Adipocyte (in vitro differentiated cells): ENCODE measurements around the gene KRT25.

Experiments
- DNase-seq: peaks from one replicate; pipeline ENCODE4 v3.0.0-alpha.2; 2015; ENCODE audit warnings: low read depth
- H3K27me3 ChIP-seq: replicated peaks from 2 replicates; pipeline ENCODE4 v1.7.0; 2013; ENCODE audit warnings: mild to moderate bottlenecking, low read length, moderate library complexity; ENCODE audit not compliant: control insufficient read depth, insufficient read depth
- H3K36me3 ChIP-seq: 2 replicates; pipeline ENCODE4 v1.7.0; 2013; ENCODE audit warnings: low read length, mild to moderate bottlenecking, moderate library complexity; ENCODE audit not compliant: control insufficient read depth, insufficient read depth, severe bottlenecking
- H3K4me1 ChIP-seq: 2 replicates; pipeline ENCODE4 v1.7.0; 2013; ENCODE audit warnings: mild to moderate bottlenecking, low read length, moderate library complexity; ENCODE audit not compliant: control insufficient read depth, insufficient read depth
- H3K4me3 ChIP-seq: 2 replicates; pipeline ENCODE4 v1.7.0; 2013; ENCODE audit warnings: mild to moderate bottlenecking, low read length, moderate library complexity
- H3K9ac ChIP-seq: 2 replicates; pipeline ENCODE4 v1.7.0; 2013; ENCODE audit warnings: mild to moderate bottlenecking, low read length, moderate library complexity
- H3K9me3 ChIP-seq: 2 replicates; pipeline ENCODE4 v1.7.0; 2013; ENCODE audit warnings: mild to moderate bottlenecking, low read length, moderate library complexity; ENCODE audit not compliant: control insufficient read depth

Gene KRT25, protein sequence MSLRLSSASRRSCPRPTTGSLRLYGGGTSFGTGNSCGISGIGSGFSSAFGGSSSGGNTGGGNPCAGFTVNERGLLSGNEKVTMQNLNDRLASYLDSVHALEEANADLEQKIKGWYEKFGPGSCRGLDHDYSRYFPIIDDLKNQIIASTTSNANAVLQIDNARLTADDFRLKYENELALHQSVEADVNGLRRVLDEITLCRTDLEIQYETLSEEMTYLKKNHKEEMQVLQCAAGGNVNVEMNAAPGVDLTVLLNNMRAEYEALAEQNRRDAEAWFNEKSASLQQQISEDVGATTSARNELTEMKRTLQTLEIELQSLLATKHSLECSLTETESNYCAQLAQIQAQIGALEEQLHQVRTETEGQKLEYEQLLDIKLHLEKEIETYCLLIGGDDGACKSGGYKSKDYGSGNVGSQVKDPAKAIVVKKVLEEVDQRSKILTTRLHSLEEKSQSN

DNA sequence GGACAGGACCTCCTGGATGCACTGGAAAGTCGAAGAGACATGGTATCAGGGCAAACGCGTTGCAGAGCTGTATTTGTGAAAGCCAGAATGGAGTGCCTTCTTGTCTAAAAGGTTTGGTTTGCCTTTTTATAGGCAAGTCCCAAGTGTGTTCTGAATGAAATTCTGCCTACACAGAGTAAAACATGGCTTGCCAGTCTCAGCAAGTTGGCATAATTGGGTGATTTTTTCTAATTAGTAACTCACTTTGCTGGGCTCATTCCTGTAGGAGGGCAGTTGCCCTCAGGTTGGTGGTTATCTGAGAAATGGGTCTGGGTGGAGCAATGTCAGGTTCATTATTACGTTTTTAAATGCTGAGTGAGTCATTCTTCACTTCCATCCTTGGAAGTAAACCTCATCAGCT lies at the start of gene KRT25:
Gene KRT25, minus strand, starts transcription at position 101 of the 400 bp plus-strand sequence. Its CDS starts 60 bp downstream, at position 41.
- no peak for DNase-seq
- Histone ChIP-seq H3K4me1 (no peaks in the 10 kb centered on the region), H3K9me3 (peaks cover 25% of the 10 kb centered on the region), H3K27me3 (peaks cover 16% of the 10 kb centered on the region), H3K4me3 (no peak within 1 kb of the TSS), H3K9ac (no peak within 1 kb of the TSS), H3K36me3 (no peaks in the 10 kb centered on the region)

DNA sequence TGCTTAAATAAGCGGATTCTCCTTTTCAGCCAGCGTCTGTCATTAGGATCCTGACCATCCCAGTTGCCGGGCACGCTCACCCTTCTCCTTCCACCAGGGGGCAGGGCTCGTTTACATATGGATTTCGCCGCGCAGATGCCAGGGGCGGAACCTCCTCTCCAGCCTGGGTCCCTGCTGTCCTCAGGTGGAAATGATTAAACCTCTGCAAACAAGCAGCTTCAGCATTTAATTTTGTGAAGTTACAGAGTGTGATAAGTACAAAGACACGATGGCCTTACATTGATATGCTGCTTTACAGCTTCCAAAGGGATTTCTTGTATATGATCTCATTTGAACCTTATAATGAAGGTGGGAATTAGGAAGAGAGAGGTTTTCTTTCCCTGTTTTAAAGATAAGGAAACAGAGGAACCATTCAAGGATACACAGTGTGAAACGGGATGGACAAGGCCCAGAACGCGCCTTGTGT lies 48.5 kb upstream of the KRT25 start:
- H3K36me3 ChIP-seq: no peaks in the 10 kb centered on the region
- peak; percentile 95 for DNase-seq
- H3K27me3 ChIP-seq: peaks cover 24% of the 10 kb centered on the region
- no peaks in the 10 kb centered on the region for H3K4me1 ChIP-seq
- no peak overlapping the region for H3K4me3 ChIP-seq
- H3K9me3 ChIP-seq: no peaks in the 10 kb centered on the region
- H3K9ac ChIP-seq: no peak overlapping the region

DNA sequence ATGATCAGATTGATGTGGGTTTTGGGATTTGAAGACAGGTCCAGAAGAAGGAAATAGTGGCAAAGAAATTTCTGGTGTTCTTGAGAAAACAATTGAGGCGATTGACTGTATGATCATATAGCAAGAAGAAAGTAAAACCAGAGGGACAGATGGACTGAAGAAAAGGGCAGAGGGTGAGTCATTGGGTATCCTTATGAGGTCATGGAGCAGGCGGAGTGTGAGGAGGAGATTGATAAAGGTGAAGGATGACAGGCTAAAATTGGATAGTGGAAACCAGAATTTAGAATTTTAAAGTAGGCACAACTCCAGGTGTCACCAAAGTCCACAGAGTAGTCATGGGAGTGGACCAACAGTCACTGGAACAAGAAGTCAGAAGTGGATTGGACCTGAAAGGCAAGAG lies 46.0 kb upstream of the KRT25 start:
- H3K4me1 ChIP-seq: no peaks in the 10 kb centered on the region
- H3K9me3 ChIP-seq: no peaks in the 10 kb centered on the region
- peaks cover 20% of the 10 kb centered on the region for H3K27me3 ChIP-seq
- H3K4me3 ChIP-seq: no peak overlapping the region
- no peaks in the 10 kb centered on the region for H3K36me3 ChIP-seq
- H3K9ac ChIP-seq: no peak overlapping the region
- no peak for DNase-seq

DNA sequence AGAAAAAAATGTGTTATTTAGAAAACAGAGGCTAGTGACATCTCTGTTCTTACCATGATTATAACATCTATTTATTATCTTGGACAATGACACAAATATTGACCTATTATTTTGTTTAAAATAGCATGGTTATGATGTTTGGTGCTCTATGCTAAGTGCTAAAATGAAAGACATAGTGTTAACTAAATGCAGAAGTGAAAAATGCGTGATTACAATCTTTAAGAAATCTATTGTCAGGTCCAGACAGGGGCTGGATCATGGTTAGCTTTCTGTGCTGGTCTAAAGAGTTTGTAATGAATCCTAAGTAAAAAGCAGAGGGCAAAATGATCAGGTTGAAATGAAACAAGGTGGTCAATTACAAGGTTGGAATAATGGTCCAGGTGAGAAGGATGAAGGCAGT lies 45.2 kb upstream of the KRT25 start:
- Histone ChIP-seq H3K9me3 (no peaks in the 10 kb centered on the region), H3K4me3 (no peak overlapping the region), H3K4me1 (no peaks in the 10 kb centered on the region), H3K27me3 (peaks cover 20% of the 10 kb centered on the region), H3K9ac (no peak overlapping the region), H3K36me3 (no peaks in the 10 kb centered on the region)
- no peak for DNase-seq

DNA sequence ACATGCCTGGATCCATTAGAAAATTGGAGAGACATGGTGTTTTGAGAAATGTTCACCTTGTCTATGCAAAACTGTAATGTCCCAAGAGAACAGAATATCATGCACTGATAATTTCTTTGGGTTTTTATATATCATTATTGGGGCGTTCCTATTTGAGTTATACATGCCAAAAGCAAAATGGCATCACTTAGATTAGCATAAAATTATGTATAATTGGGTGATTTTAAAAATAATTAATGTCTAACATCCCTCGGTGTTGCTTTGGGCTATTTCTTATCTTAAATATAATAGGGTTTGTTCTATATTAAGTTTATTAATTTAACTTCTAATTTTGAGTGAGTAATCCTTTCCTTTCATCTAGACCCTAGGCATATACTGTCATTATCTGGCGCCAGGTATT lies 44.7 kb upstream of the KRT25 start, which contains the start of gene KRT28:
Gene KRT28, minus strand, starts transcription at position 101 of the 400 bp plus-strand sequence. Its CDS starts 66 bp downstream, at position 35.
- H3K9me3 ChIP-seq: no peaks in the 10 kb centered on the region
- H3K27me3 ChIP-seq: peaks cover 24% of the 10 kb centered on the region
- peaks cover 3% of the 10 kb centered on the region for H3K4me1 ChIP-seq
- H3K36me3 ChIP-seq: no peaks in the 10 kb centered on the region
- H3K4me3 ChIP-seq: no peak within 1 kb of the TSS
- H3K9ac ChIP-seq: no peak within 1 kb of the TSS
- no peak for DNase-seq

DNA sequence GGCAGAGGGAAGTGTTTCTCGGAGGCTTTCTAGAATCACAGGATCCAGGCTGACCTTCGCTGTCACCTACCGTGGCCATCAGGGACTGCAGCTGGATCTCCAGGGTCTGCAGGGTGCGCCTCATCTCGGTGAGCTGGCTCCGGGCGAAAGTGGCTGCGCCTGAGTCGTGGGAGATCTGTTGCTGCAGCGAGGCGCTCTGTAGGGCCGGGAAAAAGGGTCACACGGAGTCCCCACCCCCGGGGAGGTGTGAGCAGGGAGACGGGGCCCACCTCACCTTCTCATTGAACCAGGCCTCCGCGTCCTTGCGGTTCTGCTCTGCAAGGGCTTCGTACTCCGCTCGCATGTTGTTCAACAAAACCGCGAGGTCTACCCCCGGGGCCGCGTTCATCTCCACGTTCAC lies 41.7 kb upstream of the KRT25 start:
- Histone ChIP-seq H3K9ac (no peak overlapping the region), H3K36me3 (no peaks in the 10 kb centered on the region), H3K4me1 (peaks cover 7% of the 10 kb centered on the region), H3K4me3 (no peak overlapping the region), H3K27me3 (peaks cover 27% of the 10 kb centered on the region), H3K9me3 (no peaks in the 10 kb centered on the region)
- no peak for DNase-seq

DNA sequence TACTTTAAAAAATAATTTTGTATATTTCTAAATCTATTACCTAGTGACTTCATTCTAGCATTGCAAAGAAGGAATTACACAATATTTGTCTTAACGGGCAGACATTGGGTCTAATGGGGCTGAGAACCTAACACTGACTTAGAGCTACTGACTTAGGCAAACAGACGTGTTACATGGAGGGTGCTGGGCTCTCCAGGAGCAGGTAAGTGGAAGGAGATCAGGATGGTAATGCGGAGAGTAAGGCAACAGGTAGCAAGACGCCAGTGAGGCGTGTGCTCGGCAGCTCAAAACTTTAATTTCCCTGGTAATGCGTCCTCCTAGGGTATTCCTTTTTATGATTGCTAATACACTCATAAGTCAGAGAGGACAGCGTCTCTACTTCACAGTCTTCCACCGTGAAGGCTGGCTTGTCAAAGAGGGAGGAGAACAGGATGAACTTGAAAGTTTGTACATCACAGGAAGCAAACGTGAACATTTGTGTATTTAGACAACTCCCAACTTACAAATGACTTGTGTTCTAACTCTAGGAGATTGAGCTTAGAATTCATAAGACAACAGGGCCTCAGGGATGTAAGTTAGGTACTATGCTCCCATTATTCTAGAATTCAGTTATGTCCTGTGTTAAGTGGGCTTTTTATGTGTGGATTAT lies 40.0 kb upstream of the KRT25 start:
- Histone ChIP-seq H3K27me3 (peaks cover 20% of the 10 kb centered on the region), H3K9ac (no peak overlapping the region), H3K36me3 (no peaks in the 10 kb centered on the region)

DNA sequence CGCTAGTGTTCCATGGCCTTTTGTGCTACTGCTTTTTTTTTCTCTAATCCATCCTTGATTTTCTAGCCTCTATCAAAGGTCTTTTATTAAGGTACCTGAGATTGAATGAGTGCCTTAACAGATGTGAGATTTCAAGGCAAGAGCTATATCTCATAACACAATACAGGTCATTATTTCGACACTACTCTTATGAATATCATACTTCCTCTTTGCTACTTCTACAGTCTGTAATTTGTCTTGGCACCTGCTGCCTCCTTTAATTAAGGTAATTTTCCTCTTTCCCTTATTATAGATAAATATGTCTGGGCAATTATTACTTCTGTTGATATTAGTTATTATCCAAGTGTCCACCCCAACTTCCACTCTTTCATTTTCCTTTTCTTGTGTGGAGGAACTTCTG lies 39.3 kb upstream of the KRT25 start:
- DNase-seq: no peak
- H3K4me1 ChIP-seq: peaks cover 23% of the 10 kb centered on the region
- no peak overlapping the region for H3K9ac ChIP-seq
- H3K27me3 ChIP-seq: peaks cover 17% of the 10 kb centered on the region
- H3K9me3 ChIP-seq: no peaks in the 10 kb centered on the region
- H3K36me3 ChIP-seq: no peaks in the 10 kb centered on the region
- H3K4me3 ChIP-seq: no peak overlapping the region

More for the DNA sequence above, 40.0 kb upstream of the KRT25 start:
- no peaks in the 10 kb centered on the region for H3K9me3 ChIP-seq
- no peak overlapping the region for H3K4me3 ChIP-seq
- peaks cover 23% of the 10 kb centered on the region for H3K4me1 ChIP-seq
- DNase-seq: no peak

DNA sequence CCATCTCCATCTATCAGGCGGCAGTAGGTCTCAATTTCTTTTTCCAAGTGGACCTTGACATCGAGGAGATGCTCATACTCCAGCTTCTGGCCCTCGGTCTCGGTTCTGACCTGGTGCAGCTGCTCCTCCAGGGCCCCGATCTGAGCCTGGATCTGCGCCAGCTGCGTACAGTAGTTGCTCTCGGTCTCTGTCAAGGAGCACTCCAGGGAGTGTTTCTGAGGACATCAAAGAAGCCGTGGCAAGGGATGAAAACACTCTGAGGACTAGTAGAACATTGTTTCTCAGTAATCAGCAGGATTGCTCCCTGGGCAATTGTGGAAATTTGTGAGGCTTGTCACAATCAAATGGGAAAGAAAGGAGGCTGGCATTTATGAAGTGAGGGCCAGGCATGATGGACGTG lies 38.7 kb upstream of the KRT25 start:
- no peak for DNase-seq
- no peaks in the 10 kb centered on the region for H3K9me3 ChIP-seq
- H3K9ac ChIP-seq: no peak overlapping the region
- peaks cover 16% of the 10 kb centered on the region for H3K27me3 ChIP-seq
- H3K4me3 ChIP-seq: no peak overlapping the region
- H3K36me3 ChIP-seq: no peaks in the 10 kb centered on the region
- peaks cover 23% of the 10 kb centered on the region for H3K4me1 ChIP-seq

DNA sequence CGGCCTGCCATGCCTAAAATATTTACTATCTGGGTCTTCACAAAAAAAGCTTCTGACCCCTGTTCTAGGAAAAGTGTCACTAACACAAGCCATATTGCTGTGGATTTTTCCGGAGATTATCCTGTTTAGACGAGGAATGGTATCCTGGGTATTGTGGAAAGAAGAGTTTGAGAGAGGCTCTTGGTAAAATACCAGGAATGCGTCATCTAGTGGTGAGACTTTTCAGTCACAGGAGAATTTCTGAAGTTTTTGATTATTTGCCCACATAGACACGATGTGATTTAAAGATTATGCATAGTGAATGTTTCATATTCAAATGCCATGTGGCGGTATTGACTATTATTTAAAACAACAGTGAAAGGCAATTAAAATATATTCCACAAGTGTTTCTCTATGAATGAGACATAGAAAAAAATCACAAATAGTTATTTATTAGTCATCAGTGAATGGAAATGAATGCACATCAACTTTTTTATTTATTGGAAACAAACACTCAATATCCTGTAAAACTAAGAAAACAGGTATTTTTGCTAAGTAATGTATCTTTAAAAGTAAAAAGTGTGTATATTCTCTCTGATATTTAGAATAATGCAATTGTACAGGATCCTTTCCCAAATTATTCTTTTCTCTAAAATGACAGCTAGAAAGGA lies 36.8 kb upstream of the KRT25 start:
- H3K9ac ChIP-seq: peak overlapping the region; percentile 75
- peak; percentile 80 for DNase-seq

DNA sequence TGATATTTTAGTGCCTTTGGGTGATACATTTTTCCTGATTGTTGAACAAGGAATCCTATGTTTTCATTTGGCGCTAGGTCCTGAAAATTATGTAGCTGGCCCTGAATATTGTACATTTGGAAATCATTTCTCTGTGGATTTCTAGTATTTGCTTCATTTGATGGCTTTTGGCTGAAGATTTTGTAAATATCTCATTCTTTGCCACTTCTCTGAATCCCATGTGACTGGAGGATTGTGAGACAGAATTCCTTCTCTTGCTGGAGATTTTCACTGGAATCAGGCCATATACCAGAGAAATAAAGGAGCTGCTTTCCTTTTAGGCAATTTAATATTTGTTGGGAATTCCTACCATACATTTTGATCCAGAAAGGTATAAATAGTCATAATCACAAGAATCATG lies 36.0 kb upstream of the KRT25 start:
- DNase-seq: peak; percentile 43
- Histone ChIP-seq H3K36me3 (no peaks in the 10 kb centered on the region), H3K4me1 (peaks cover 23% of the 10 kb centered on the region), H3K27me3 (peaks cover 16% of the 10 kb centered on the region), H3K9me3 (no peaks in the 10 kb centered on the region), H3K9ac (peak overlapping the region; percentile 75), H3K4me3 (peak overlapping the region; percentile 53)

More for the DNA sequence above, 36.8 kb upstream of the KRT25 start:
- H3K9me3 ChIP-seq: no peaks in the 10 kb centered on the region
- H3K4me1 ChIP-seq: peaks cover 23% of the 10 kb centered on the region
- H3K27me3 ChIP-seq: peaks cover 19% of the 10 kb centered on the region
- H3K36me3 ChIP-seq: no peaks in the 10 kb centered on the region
- H3K4me3 ChIP-seq: peak overlapping the region; percentile 53
